Stimulated activated CD4-positive, alpha-beta T cell treated with anti-CD3 and anti-CD28 coated beads, Interleukin-15, amount 100 ng/mL, for 48 hours (primary cell): ENCODE data around the gene ATF6.
"Not testable (repeated sequence)": the region's sequence is repeated elsewhere in the genome, so short reads cannot be mapped to it uniquely, and the experiment has no call there.

Source experiments
- DNase-seq, 2 donors: peaks; one replicate each; pipeline ENCODE4 v3.0.0-alpha.2; 2020; ENCODE audit warnings: low read depth in 2 of 2

The ATF6 gene, protein sequence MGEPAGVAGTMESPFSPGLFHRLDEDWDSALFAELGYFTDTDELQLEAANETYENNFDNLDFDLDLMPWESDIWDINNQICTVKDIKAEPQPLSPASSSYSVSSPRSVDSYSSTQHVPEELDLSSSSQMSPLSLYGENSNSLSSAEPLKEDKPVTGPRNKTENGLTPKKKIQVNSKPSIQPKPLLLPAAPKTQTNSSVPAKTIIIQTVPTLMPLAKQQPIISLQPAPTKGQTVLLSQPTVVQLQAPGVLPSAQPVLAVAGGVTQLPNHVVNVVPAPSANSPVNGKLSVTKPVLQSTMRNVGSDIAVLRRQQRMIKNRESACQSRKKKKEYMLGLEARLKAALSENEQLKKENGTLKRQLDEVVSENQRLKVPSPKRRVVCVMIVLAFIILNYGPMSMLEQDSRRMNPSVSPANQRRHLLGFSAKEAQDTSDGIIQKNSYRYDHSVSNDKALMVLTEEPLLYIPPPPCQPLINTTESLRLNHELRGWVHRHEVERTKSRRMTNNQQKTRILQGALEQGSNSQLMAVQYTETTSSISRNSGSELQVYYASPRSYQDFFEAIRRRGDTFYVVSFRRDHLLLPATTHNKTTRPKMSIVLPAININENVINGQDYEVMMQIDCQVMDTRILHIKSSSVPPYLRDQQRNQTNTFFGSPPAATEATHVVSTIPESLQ

DNA sequence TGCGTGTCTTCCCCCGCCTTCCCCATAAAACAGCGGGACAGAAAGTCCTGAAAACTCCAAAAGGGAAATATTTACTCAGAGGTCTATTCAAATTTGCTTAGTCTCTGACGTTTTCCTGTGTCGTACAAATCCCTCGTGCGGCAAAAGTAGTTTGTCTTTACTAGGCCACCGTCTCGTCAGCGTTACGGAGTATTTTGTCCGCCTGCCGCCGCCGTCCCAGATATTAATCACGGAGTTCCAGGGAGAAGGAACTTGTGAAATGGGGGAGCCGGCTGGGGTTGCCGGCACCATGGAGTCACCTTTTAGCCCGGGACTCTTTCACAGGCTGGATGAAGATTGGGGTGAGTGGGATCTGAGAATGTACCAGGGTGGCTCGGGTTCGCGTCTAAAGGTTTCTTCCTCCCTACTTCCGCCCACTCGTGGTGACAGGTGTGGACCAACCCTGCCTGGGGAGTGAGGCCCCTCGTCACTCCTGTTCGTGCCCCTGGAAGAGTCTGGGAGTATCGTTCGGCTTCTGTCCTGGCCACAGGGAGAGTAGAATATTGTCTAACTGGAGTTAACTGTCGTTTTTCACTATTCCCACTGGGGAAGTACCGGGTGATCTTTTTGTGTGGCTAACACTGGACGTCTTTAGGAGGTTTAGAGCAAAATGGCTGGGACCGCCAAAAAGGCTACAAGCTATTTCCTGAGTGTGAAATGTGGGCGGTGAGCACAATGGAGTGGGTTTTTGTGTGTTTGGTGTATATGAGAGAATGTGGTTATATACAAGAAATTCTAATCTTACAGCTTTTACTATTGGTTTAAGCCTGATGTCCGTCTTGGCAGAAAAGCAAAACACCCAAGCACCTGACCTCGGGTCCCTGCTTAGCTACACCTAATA lies at the start of gene ATF6:
TSS of gene ATF6 (plus strand) at position 219 of the 880 bp plus-strand sequence. CDS start at position 260, 41 bp downstream.
- peak; percentile 68 to 74 for DNase-seq

DNA sequence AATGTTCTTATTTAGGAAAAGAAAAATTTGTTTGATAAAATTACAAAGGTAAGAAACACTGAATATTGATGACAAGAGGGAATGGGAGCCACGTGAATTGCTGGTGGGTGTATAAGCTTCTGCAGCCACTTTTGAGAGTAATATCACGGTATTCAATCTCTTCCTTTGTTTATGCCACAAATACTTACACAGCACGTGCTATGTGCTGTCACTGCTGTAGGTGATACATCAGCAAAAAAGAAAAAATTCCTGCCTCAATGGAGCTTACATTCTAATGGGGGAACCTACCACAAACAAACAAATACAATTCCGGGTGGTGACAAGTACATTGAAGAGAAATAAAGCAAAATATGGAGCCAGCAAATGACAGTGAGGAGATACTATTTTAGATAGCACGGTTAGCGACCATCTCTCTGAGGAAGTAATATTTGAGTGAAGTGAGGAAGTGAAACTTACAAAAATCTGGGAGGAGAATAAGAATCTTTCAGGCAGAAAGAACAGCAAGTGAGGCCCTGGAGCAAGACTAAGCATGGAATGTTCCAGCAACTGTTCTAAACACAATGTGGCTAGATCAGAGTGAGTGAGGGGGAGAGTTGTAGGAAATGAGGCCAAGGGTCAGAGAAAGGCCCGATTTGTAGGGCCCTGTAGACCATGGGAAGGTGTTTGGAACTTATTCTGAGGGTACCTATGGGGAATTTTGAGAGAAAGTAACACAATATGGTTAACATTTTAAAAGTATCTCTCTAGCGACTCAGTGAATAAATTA lies 47.4 kb upstream of the ATF6 start:
- DNase-seq = no peak

DNA sequence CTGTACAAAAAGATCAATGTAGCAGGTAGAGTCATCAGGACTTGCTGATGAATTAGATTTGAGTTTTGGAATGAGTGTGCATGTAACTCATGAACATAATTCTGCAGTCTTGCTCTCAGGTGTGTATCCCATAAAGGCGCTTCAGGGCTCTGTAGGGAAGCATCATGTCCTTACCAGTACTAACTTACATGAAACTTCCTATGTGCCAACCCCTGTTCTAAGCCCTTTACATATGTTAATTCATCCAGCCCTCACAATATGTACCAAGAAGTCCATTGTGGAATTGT lies 46.9 kb upstream of the ATF6 start:
- no peak for DNase-seq

DNA sequence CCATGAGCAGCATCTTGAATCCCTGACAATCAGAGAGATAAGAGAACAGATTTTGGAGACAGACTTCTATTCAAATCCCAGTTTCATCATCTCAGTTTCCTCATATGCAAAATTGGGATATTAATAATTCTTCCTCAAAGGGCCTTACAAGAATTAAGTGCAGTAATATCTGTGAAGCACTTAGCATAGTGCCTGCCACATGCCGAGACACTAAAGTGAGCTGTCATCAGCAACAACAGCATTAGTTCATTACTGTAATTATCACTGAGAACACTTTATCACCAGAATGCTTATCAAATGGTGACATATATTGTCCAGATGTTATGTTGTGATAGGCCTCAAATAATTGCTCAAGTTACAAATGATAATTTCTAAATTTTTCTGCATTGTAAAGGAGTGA lies 45.7 kb upstream of the ATF6 start:
- DNase-seq = no peak

DNA sequence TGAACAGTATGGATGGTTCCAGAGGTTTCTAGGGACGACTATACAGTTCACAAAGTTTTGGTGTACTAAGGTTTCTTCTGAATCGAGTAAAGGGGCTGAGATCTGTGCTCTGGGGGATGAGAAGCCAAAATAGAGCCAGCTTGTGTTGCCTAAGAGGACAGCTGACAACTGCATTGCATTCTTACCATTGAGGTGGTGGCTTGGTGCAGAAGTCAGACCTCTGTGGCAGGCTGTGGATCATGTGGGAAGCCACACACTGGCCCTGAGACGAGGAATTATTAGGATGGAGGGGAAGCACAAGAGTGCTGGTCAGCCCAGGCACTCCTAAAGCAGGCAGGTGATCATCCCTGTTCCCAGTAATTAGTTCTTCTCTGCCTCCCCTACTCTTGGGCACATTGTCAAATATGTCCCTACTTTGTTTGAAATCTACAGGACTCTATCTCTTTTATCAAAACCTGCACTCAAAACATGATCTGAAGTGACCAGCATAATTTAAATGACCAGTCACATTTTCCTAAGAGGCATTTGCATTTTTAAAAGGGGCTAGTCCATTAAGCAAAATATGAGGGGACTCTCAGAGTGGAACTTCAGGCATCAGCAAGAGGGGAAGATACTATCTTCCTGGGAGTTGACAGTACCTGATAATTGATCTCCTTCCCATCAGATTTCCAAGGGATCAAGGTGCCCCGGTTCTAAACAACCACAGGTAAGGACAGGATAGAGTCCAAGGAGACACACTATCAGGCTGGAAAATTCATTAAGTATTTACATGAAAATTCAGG lies 45.0 kb upstream of the ATF6 start, which contains the start of gene FCRLB:
TSS of gene FCRLB (plus strand) at position 589 of the 782 bp plus-strand sequence. CDS start 1,129 bp downstream, outside the sequence.
- no peak for DNase-seq

DNA sequence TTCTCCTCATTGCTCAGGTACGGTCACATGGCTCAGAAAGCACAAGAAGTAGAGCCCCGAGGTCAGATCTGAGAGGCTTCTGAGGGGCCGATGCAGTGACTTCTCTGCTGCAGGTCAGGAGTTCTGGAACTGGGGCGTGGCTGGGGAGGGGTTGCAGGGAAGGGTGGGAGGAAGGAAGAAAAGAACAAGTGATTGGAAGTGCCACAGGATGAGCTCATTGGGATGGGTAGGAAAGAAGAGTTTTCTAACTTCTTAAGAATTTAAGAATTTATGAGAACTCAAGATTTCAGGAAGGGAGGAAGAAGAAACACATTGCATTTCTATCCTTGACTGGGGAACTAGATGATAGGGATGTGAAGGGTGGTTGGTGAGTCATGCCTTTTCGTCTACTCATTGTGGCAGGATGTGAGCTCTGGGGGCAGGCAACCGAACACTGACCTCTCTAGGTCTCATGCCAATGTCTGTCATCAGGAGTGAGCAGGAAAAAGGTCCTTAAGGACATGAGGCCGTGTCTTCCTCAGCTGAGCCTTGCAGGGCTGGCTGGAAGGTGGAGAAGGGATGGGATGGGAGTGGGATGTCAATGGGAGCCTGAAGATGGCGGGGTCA lies 44.3 kb upstream of the ATF6 start:
- no peak for DNase-seq

DNA sequence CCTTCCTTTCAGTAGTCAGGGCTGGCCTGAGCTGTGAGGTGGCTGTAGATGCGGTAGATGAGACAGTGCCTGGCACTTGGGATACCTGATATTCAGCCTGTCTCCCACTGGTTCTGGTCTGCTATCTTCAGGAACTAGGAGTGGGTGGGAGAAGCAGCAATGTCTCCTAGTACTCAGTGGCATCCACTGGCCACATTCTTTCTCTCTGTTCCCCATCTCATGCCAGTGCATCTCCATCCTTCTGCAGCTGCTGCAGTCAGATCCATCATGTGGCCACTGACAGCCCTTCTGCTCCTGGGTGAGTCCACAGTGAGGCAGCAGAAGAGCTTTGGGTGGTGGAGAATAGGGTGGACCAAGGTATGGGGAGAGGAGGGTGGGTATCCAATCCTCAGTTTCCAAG lies 43.7 kb upstream of the ATF6 start:
- no peak for DNase-seq

DNA sequence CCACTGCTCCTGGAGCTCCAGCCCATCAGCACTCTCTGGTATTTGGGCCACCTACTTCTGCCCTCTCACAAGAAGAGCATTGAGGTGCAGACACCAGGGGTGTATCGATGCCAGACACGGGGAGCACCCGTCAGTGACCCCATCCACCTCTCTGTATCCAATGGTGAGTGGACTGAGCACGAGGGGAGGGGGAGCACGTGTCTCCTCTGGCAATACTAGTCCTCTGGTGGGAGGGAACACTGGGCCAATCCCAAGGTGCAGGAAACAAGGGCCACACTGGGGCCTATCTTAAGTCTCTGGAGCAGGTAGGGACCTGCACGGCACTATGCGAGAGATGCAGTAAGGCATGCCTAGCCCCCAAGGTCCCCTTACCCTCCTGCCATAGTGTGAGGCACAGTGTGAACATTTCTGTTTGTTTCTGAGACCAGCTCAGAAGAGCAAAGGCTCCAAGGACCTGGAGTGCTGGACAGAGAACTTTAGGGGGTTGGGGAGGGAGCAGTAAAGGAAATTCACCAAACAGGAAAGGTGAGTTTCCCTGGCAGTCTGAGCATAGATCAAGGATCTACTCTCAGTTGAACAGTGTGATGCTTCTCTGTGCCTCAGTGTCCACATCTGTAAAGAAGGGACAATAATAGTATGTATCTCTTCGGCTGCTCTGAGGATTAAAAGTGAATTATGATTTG lies 42.5 kb upstream of the ATF6 start:
- DNase-seq = no peak

DNA sequence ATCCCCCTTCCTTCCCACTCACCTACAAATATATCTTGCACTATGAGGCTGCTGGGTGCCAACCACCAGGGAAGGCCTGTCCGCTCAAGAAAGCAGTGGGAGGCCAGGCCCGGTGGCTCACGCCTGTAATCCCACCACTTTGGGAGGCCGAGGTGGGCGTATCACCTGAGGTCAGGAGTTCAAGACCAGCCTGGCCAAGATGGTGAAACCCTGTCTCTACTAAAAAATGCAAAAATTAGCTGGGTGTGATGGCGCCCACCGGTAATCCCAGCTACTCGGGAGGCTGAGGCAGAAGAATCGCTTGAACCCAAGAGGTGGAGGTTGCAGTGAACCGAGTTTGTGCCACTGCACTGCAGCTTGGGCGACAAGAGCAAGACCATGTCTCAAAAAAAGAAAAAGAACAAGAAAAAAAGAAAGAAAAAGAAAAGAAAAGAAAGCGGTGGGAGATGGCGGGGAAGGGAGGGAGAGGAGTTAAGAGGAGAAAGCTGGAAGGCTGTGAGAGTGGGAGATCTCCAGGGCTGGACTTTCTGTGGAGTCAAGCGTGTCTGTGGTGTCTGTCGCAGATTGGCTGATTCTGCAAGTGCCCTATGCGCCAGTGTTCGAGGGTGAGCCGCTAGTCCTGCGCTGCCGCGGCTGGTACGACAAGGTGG lies 40.7 kb upstream of the ATF6 start:
- not testable (repeated sequence) for DNase-seq

DNA sequence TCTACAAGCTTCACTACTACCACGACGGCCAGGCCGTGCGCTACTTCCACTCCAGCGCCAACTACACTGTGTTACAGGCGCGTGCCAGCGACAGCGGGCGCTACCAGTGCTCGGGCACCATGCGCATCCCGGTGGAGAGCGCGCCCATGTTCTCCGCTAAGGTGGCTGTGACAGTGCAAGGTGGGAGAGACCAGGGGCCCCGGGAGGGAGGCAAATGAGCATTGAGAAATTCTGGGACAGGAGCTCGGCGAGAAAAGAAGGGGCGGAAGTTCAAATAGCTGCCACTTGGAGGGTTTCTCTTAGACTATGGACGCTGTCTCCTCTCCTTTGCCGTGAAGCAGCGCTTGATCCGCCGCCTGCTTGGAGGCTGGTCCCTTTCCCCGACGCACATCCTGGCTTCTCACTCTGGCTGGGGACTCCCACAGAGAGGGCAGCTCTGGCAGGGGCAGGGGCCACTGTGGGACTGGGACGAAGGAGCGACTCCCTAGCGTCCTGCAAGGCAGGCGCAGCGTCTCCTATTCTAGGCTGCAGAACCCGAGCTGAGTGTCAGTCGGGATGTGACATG lies 40.1 kb upstream of the ATF6 start:
- DNase-seq = no peak

DNA sequence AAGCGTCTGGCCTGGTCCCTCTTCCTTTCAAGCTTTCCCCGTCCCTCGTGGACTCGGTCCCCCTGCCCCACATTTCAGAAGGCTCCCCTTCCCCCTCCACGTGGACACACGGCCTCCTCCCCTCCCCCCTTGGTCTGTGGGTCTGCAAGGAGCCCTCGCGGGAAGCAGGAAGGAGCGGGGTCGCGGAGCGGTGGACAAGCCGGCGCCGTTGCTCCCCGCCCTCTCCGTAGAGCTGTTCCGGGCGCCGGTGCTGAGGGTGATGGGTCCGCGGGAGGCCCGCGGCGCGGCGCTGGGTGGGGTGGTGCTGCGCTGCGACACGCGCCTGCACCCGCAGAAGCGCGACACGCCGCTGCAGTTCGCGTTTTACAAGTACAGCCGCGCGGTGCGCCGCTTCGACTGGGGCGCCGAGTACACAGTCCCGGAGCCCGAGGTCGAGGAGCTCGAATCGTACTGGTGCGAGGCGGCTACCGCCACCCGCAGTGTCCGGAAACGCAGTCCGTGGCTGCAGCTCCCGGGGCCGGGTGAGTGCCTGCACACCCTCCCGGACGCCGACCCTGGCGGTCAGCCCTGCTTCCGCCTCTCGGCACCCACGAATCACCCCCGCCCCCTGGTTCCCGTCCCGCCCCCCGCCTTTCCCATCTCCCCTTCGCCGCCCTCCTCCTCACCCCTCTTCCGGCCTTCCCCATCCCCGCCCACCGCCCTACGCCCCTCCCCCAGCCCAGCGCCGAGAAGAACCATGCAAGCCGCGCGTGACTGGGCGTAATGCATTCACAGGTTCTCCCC lies 39.5 kb upstream of the ATF6 start:
- no peak for DNase-seq

DNA sequence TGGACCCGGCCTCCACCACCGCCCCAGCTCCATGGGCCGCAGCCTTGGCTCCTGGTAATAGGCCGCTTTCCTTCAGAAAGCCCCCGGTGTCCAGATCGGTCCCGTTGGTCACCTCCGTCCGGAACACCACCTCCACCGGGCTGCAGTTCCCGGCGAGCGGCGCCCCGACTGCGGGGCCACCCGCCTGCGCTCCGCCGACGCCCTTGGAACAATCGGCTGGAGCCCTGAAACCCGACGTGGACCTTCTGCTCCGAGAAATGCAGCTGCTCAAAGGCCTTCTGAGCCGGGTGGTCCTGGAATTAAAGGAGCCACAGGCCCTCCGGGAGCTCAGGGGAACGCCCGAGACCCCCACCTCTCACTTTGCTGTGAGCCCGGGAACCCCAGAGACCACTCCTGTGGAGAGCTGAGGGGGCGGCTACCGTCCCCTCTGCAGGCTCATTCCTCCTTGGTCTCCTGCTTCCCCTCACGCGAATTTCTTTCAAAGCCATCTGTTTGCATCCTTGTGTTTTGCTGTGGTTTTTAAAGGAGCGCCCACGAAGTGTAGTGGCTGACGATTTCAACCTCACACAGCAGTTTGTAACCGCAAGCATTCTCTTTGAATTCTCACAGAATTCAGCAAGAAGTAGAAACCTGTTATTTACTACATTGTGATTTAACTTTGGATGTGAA lies 38.7 kb upstream of the ATF6 start:
- no peak for DNase-seq

DNA sequence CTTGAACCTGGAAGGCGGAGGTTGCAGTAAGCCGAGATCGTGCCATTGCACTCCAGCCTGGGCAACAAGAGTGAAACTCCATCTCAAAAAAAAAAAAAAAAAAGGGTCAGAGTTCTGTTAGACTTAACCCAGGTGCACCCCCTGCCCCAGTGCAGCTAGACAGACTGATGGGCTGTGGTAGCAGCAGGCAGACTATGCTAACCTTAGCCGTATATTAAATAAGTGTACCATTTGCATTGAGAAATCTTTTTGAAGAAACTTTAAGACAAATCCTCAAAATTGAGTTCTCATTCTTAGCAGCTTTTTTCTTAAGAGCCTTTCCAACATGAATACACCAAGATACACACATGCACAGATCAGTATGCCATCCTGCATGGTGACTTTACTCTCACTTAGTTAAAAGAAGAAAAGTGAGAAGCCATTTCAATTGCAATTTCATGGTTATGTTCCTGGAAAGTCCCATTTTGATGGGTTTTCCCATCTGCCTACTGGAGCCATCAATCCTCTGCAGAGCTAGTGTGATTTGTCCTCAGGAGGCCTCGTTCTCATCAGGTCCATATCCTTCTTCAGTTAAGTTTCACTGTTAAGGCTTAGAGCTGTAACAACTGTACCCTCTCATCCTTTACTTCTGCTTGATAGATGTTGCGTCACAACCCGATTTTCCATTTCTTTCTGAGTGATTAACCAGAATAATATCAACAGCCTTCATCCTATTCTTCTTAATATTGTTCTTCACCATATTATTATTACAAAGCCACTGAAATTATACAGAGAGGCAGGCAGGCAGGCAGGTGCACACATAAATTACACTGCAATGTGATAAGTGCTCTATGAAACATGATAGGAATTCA lies 37.5 kb upstream of the ATF6 start:
- no peak for DNase-seq

DNA sequence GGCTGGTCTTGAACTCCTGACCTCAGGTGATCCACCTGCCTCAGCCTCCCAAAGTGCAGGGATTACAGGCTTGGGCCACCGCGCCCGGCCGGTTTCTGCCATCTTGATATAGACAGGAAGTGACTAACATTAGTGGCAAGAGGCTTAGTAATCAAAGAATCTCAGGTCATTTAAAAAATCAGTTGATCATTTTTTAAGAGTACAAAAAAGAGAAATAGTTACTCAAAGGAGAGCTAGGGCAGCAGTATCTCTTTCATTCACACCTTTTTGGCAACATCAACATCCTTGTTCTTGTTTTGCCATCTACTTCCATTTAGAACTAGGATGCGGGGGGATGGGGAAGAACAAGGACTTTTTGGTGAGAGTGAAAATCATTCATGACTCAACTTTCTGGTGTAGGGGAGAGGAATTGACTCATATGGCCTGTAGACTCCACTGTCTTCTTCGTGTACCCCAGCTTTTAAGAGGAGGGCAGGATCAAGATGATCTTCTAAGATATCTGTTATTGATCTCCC lies 36.0 kb upstream of the ATF6 start:
- DNase-seq = no peak

DNA sequence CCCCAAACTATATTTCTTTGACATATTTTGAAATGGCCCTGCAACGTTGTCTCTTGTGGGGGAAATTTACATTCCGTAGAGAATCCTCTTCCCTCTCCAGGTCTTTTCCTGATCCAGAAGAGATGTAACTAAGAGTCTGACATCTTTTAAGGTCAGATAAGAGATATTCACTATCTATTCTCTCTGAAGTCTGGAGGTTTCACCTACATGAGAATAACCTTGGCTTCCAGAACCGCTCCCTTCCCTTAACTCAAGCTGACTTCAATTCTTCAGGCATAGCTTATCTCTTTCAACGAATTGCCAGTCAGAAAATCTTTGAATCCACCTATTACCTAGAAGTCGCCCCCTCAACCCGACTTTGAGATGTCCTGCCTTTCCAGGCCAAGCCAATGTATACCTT lies 34.9 kb upstream of the ATF6 start:
- DNase-seq = no peak

DNA sequence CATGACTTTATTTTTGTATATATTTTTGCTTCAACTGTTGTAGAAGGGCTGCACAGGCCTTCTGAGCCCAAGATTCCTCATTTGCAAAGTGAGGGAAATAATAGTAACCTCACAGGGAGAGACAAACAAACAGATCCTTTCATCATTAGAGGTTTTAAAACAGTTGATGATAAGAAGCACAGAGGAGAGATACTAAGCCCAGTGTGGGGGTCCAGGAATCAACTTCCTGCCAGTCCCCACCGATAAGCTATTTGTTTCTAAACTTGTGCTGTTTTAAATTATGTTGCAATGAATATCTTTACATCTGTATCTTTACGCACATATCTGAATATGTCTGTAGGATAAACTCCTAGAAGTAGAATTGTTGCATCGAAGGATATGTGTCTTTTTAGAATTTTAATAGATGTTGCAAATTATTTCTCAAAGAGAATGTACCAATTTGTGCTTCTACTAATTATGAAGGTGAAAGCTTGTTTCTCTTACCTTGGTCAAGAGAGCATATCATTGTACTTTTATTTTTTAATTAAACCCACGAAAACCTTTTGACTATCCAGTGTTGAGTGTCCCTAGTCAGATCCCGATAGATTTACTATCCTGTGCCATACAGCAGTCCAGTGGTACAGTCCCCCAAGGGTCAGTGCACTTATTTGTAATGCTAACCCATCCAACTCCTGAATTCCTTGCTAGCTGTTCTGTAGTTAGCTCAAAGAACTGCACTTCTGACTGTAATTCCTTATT lies 34.0 kb upstream of the ATF6 start:
- no peak for DNase-seq
